K562 (cell line): ENCODE measurements around the gene NUPR1. TPM values are rescaled to one million over a fixed set of nuclear protein-coding genes. Genes with fewer than 3 reads are reported as not detected.
A peak's percentile ranks its signal among the peaks of the same experiment; 100 is the strongest.

Experiments
- ASH1L ChIP-seq: fragments of 450-650 bp; IDR thresholded peaks from 2 replicates; pipeline ENCODE4 v1.6.1; 2018; ENCODE audit warnings: borderline replicate concordance, mild to moderate bottlenecking, low read depth; ENCODE audit not compliant: partially characterized antibody
- ATF7 ChIP-seq: fragments of 450-650 bp; IDR thresholded peaks from 2 replicates; pipeline ENCODE4 v1.7.1; 2014; ENCODE audit warnings: mild to moderate bottlenecking, moderate library complexity
- CBFA2T2 ChIP-seq: fragments of 450-650 bp; conservative IDR thresholded peaks from 2 replicates; pipeline ENCODE4 v1.6.1; 2017; ENCODE audit warnings: mild to moderate bottlenecking
- CREB3 ChIP-seq: fragments of 450-650 bp; conservative IDR thresholded peaks from 2 replicates; pipeline ENCODE4 v1.6.1; 2016; ENCODE audit warnings: missing genetic modification characterization, low read depth, mild to moderate bottlenecking, missing compliant biosample characterization, moderate library complexity
- E2F5 ChIP-seq: sonication (generic); formaldehyde crosslinking; IDR thresholded peaks from 2 replicates; pipeline ENCODE4 v1.8.0; 2022; ENCODE audit warnings: mild to moderate bottlenecking, missing genetic modification reagents
- ELK3 ChIP-seq: fragments of 450-650 bp; formaldehyde crosslinking; IDR thresholded peaks from 2 replicates; pipeline ENCODE4 v1.4.0; 2020; ENCODE audit warnings: mild to moderate bottlenecking
- HOMEZ ChIP-seq: fragments of 250-450 bp; sonication (Bioruptor Pico); IDR thresholded peaks from 2 replicates; pipeline ENCODE4 v1.4.0; 2020; ENCODE audit warnings: mild to moderate bottlenecking, moderate library complexity
- ILK ChIP-seq: fragments of 450-650 bp; IDR thresholded peaks from 2 replicates; pipeline ENCODE4 v1.6.1; 2016; ENCODE audit warnings: missing genetic modification characterization, low read depth, mild to moderate bottlenecking, missing compliant biosample characterization, moderate library complexity, borderline replicate concordance
- IRF9 ChIP-seq: fragments of 450-650 bp; IDR thresholded peaks from 2 replicates; pipeline ENCODE4 v1.6.1; 2016; ENCODE audit warnings: missing biosample characterization, missing genetic modification characterization
- NFYB ChIP-seq: IDR thresholded peaks from 2 replicates; pipeline ENCODE4 v1.6.1; 2011; ENCODE audit warnings: mild to moderate bottlenecking, moderate library complexity; ENCODE audit not compliant: insufficient read length; ENCODE audit errors: extremely low read depth
- POLR2H ChIP-seq: IDR thresholded peaks from 2 replicates; pipeline ENCODE4 v1.6.1; 2016; ENCODE audit warnings: missing genetic modification characterization, low read depth, mild to moderate bottlenecking, control low read depth, missing compliant biosample characterization, moderate library complexity
- RHOXF2B ChIP-seq: fragments of 250-450 bp; sonication (Bioruptor Pico); conservative IDR thresholded peaks from 2 replicates; pipeline ENCODE4 v1.5.1; 2021
- TAF1 ChIP-seq: IDR thresholded peaks from 2 replicates; pipeline ENCODE4 v1.6.1; 2011; ENCODE audit warnings: mild to moderate bottlenecking, low read length, moderate library complexity; ENCODE audit not compliant: insufficient read depth, control insufficient read depth, severe bottlenecking; ENCODE audit errors: extremely low read depth
- ZBTB33 ChIP-seq: sonication (generic); formaldehyde crosslinking; IDR thresholded peaks from 2 replicates; pipeline ENCODE4 v1.8.1; 2023; ENCODE audit warnings: mild to moderate bottlenecking, missing genetic modification reagents
- ZNF639 ChIP-seq, 2 experiments: fragments of 200-800 bp in 1 of 2; sonication (Bioruptor generic) in 1 of 2; sonication (generic) in 1 of 2; formaldehyde crosslinking in 1 of 2; IDR thresholded peaks in 1 of 2; conservative IDR thresholded peaks in 1 of 2; 2 replicates each; pipeline versions ENCODE4 v1.5.0 to v1.6.1; 2016 to 2020; ENCODE audit warnings: missing compliant biosample characterization in 1 of 2, missing genetic modification characterization in 1 of 2, missing genetic modification reagents in 1 of 2
- polyA plus RNA-seq, 8 experiments: library from polyadenylated mRNA; depleted of rRNA in 4 of 8; stranded (reverse) in 5 of 8; unstranded in 3 of 8; fragments of >200 nt; fragmentation: Nextera tagmentation in 2 of 8; fragmentation: Illumina TruSeq in 1 of 8; extraction: Ambion mirVana in 2 of 8; extraction: Trizol in 1 of 8; gene quantifications; 2 replicates each; pipeline versions ENCODE4 v1.2.1 to v1.2.3, GENCODE V29; 2011 to 2014; ENCODE audit warnings: inconsistent platforms in 1 of 8, missing spikeins in 1 of 8
- total RNA-seq, 7 experiments: library from RNA; depleted of rRNA in 6 of 7; stranded (reverse); fragments of >200 nt in 6 of 7; fragmentation: Illumina TruSeq in 2 of 7; extraction: Trizol in 2 of 7; gene quantifications; 2 replicates each; pipeline versions ENCODE4 v1.2.1 to v1.2.3, GENCODE V29; 2011 to 2021; ENCODE audit warnings: low replicate concordance in 1 of 7

Gene NUPR1
- total and polyA plus RNA-seq, 9 of the 15 experiments (the other 6 are each of a cell fraction or from before 2014, with no cell fraction given), result 0.07 to 1.5 (median 0.27) TPM

- TF ChIP-seq E2F5 (CRISPR knock-in tag) (no peak), ATF7 (peak; percentile 75), IRF9 (tag) (no peak), ASH1L (peak; percentile 87), ILK (tag) (no peak), HOMEZ (CRISPR knock-in tag) (no peak), POLR2H (peak; percentile 54; the same call in 1 of the 2 replicates), NFYB (no peak), RHOXF2B (no peak), ZNF639 (CRISPR knock-in tag; conservative IDR thresholded peaks at IDR 0.05 in 1 of 2, IDR thresholded peaks at IDR 0.05 in 1 of 2) (peak in 1 of 2 experiments; percentile 82; a peak in 2 of 4 replicates), CREB3 (tag) (0 out of 2 replicates have a peak, but pooled peaks have one; percentile 22), ZBTB33 (CRISPR knock-in tag) (peak; percentile 59; the same call in 1 of the 2 replicates), TAF1 (peak; percentile 17), CBFA2T2 (peak; percentile 99), ELK3 (CRISPR knock-in tag) (no peak)
Observed at GRCh38 chr16:28491970-28492474, 46.8 kb downstream of the NUPR1 start, which contains the start of gene CLN3 (continued).
